ENCODE data around the gene CABYR.
A peak's percentile ranks its signal among the peaks of the same experiment; 100 is the strongest.

Gene CABYR

GRCh38 chr18:24138789-24139616 is at the start of gene CABYR (continued):
- TF ChIP-seq BCL6B (tag by site-specific recombination; IDR thresholded peaks at IDR 0.05) (no peak), SCRT2 (tag by site-specific recombination; IDR thresholded peaks at IDR 0.05) (no peak), ZNF2 (tag by site-specific recombination; IDR thresholded peaks at IDR 0.05) (no peak), KLF17 (tag by site-specific recombination; IDR thresholded peaks at IDR 0.05) (no peak; the same call in 1 of the 2 replicates), SP2 (tag by site-specific recombination; IDR thresholded peaks at IDR 0.05) (peak; percentile 62), ZSCAN23 (tag by site-specific recombination; IDR thresholded peaks at IDR 0.05) (no peak), PRDM10 (tag by site-specific recombination; IDR thresholded peaks at IDR 0.05) (0 out of 2 replicates have a peak, but pooled peaks have one; percentile 49), ZNF248 (tag by site-specific recombination; IDR thresholded peaks at IDR 0.05) (no peak), ZNF155 (tag by site-specific recombination; IDR thresholded peaks at IDR 0.05) (no peak), ZNF48 (tag by site-specific recombination; IDR thresholded peaks at IDR 0.05) (no peak), ZNF670 (tag by site-specific recombination; IDR thresholded peaks at IDR 0.05; ENCODE audit: low read depth) (no peak), YY1 (tag by site-specific recombination; IDR thresholded peaks at IDR 0.05) (no peak; the same call in 1 of the 2 replicates), HIC1 (tag by site-specific recombination; IDR thresholded peaks at IDR 0.05) (no peak), ZNF776 (tag by site-specific recombination; IDR thresholded peaks at IDR 0.05; ENCODE audit: borderline replicate concordance) (no peak), ZNF664 (tag by site-specific recombination; IDR thresholded peaks at IDR 0.05) (no peak), ZNF292 (tag by site-specific recombination; IDR thresholded peaks at IDR 0.05; ENCODE audit: borderline replicate concordance, low read depth) (no peak), ATF2 (tag by site-specific recombination; IDR thresholded peaks at IDR 0.05; ENCODE audit: low read depth) (no peak), ZNF311 (tag by site-specific recombination; IDR thresholded peaks at IDR 0.05; ENCODE audit: borderline replicate concordance) (no peak), ZNF596 (tag by site-specific recombination; IDR thresholded peaks at IDR 0.05) (no peak), ZSCAN4 (tag by site-specific recombination; IDR thresholded peaks at IDR 0.05) (no peak), ZNF354C (tag by site-specific recombination; IDR thresholded peaks at IDR 0.05; ENCODE audit: borderline replicate concordance, low read depth) (no peak), ZNF645 (tag by site-specific recombination; IDR thresholded peaks at IDR 0.05) (no peak), ZNF423 (tag by site-specific recombination; IDR thresholded peaks at IDR 0.05) (no peak), ZNF426 (tag by site-specific recombination; IDR thresholded peaks at IDR 0.05) (no peak), ZNF521 (tag by site-specific recombination; IDR thresholded peaks at IDR 0.05) (no peak), ZNF777 (tag by site-specific recombination; IDR thresholded peaks at IDR 0.05; ENCODE audit: borderline replicate concordance) (peak; percentile 81; the same call in 1 of the 2 replicates)
